Measurements from ENCODE around the gene SORBS2. TPM values are rescaled to one million over a fixed set of nuclear protein-coding genes. Genes with fewer than 3 reads are reported as not detected.

The SORBS2 gene
- total and polyA plus RNA-seq, 2 donors (not counting 1 experiment from before 2014, with no cell fraction given), result 0.33 to 3.0 TPM

- TF ChIP-seq CTCF (conservative IDR thresholded peaks at IDR 0.05 in 1 of 2, IDR thresholded peaks at IDR 0.05 in 1 of 2; ENCODE audit: low read depth in 1 of 2, low read length in 2 of 2), result no peak
- no peaks in the 10 kb centered on the region for H3K4me1 ChIP-seq (ENCODE audit: control insufficient read depth, extremely low read depth, insufficient read depth, low read length)
- no peak overlapping the region for H3K4me2 ChIP-seq (ENCODE audit: extremely low read depth, insufficient read depth, low read length)
- no peaks in the 10 kb centered on the region for H3K79me2 ChIP-seq (ENCODE audit: control insufficient read depth, insufficient read depth, low read length)
- H2AFZ ChIP-seq (ENCODE audit: low read length), result no peak overlapping the region
- no peak overlapping the region for H3K9ac ChIP-seq (ENCODE audit: insufficient read depth, low read length)
- no peak overlapping the region for H3K27ac ChIP-seq (ENCODE audit: insufficient read depth, low read length)
- H3K27me3 ChIP-seq (ENCODE audit: control insufficient read depth, insufficient read depth, low read length), result no peaks in the 10 kb centered on the region
- H3K9me3 ChIP-seq (ENCODE audit: control insufficient read depth, insufficient read depth, low read depth, low read length), result no peaks in the 10 kb centered on the region
- H4K20me1 ChIP-seq (ENCODE audit: control insufficient read depth, extremely low read depth, insufficient read depth, low read length), result no peaks in the 10 kb centered on the region
- no peak for DNase-seq (ENCODE audit: low read depth in 2 of 2)
- H3K36me3 ChIP-seq (ENCODE audit: control insufficient read depth, insufficient read depth, low read length), result no peaks in the 10 kb centered on the region
- no peak overlapping the region for H3K4me3 ChIP-seq (replicated peaks in 1 of 4; ENCODE audit: control extremely low read depth in 1 of 4, insufficient read depth in 1 of 4, low read depth in 3 of 4, low read length in 4 of 4)
Observed at GRCh38 chr4:185549095-185549639, 262.8 kb downstream of the SORBS2 start.

DNA sequence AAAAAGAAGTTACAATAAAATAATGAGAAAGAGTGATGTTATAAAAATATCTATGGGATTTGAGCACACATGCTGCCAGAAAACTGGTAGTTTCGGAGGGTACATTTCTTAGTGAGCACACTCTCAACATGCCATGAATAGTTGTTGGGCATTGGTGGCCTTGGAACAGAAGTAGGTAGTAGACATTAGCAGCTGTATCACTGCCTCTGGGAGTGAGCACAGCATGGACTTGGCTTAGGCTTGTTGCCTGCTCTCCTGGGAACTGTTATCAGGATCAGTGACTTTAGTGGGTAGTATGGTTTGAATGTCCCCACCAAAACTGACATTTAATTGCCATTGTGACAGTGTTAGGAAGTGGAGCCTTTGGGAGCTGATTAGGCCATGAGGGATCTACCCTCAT is 263.4 kb downstream of the SORBS2 start:
- Histone ChIP-seq H3K36me3 (ENCODE audit: control insufficient read depth, insufficient read depth, low read length) (no peaks in the 10 kb centered on the region), H2AFZ (ENCODE audit: low read length) (no peak overlapping the region), H3K4me2 (ENCODE audit: extremely low read depth, insufficient read depth, low read length) (no peak overlapping the region), H3K27ac (ENCODE audit: insufficient read depth, low read length) (no peak overlapping the region), H3K79me2 (ENCODE audit: control insufficient read depth, insufficient read depth, low read length) (no peaks in the 10 kb centered on the region), H4K20me1 (ENCODE audit: control insufficient read depth, extremely low read depth, insufficient read depth, low read length) (no peaks in the 10 kb centered on the region), H3K9ac (ENCODE audit: insufficient read depth, low read length) (no peak overlapping the region), H3K27me3 (ENCODE audit: control insufficient read depth, insufficient read depth, low read length) (no peaks in the 10 kb centered on the region), H3K4me3 (replicated peaks in 1 of 4; ENCODE audit: control extremely low read depth in 1 of 4, insufficient read depth in 1 of 4, low read depth in 3 of 4, low read length in 4 of 4) (no peak overlapping the region), H3K4me1 (ENCODE audit: control insufficient read depth, extremely low read depth, insufficient read depth, low read length) (no peaks in the 10 kb centered on the region), H3K9me3 (ENCODE audit: control insufficient read depth, insufficient read depth, low read depth, low read length) (no peaks in the 10 kb centered on the region)
- no peak for DNase-seq (ENCODE audit: low read depth in 2 of 2)
- TF ChIP-seq CTCF (conservative IDR thresholded peaks at IDR 0.05 in 1 of 2, IDR thresholded peaks at IDR 0.05 in 1 of 2; ENCODE audit: low read depth in 1 of 2, low read length in 2 of 2) (no peak), EZH2 (IDR thresholded peaks at IDR 0.05; ENCODE audit: low read length, missing control alignments) (no peak)

DNA sequence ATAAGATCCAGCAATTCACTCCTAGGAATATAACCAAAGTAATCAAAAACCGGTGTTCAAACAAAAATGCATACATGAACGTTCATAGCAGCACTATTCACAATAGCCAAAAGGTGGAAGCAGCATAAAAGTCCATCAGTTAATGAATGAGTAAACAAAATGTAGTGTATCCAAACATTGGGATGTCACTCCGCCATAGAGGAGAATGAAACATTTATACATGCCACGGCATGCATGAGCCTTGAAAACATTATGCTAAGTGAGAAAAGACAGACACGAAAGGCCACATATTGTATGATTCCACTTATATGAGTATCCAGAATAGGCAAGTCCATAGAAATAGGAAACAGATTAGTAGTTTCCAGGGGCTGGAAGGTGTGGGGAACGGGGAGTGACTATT is 265.7 kb downstream of the SORBS2 start:
- Histone ChIP-seq H4K20me1 (ENCODE audit: control insufficient read depth, extremely low read depth, insufficient read depth, low read length) (no peaks in the 10 kb centered on the region), H3K4me1 (ENCODE audit: control insufficient read depth, extremely low read depth, insufficient read depth, low read length) (no peaks in the 10 kb centered on the region), H3K27me3 (ENCODE audit: control insufficient read depth, insufficient read depth, low read length) (no peaks in the 10 kb centered on the region), H2AFZ (ENCODE audit: low read length) (no peak overlapping the region), H3K9me3 (ENCODE audit: control insufficient read depth, insufficient read depth, low read depth, low read length) (no peaks in the 10 kb centered on the region), H3K4me2 (ENCODE audit: extremely low read depth, insufficient read depth, low read length) (no peak overlapping the region), H3K79me2 (ENCODE audit: control insufficient read depth, insufficient read depth, low read length) (no peaks in the 10 kb centered on the region), H3K9ac (ENCODE audit: insufficient read depth, low read length) (no peak overlapping the region), H3K4me3 (replicated peaks in 1 of 4; ENCODE audit: control extremely low read depth in 1 of 4, insufficient read depth in 1 of 4, low read depth in 3 of 4, low read length in 4 of 4) (no peak overlapping the region), H3K36me3 (ENCODE audit: control insufficient read depth, insufficient read depth, low read length) (no peaks in the 10 kb centered on the region), H3K27ac (ENCODE audit: insufficient read depth, low read length) (no peak overlapping the region)
- TF ChIP-seq CTCF (conservative IDR thresholded peaks at IDR 0.05 in 1 of 2, IDR thresholded peaks at IDR 0.05 in 1 of 2; ENCODE audit: low read depth in 1 of 2, low read length in 2 of 2) (no peak), EZH2 (IDR thresholded peaks at IDR 0.05; ENCODE audit: low read length, missing control alignments) (no peak)
- DNase-seq (ENCODE audit: low read depth in 2 of 2), result no peak

Data from fibroblast of lung (primary cell).